HCT116 (cell line): ENCODE data around the gene EXOSC9. TPM values are rescaled to one million over a fixed set of nuclear protein-coding genes. Genes with fewer than 3 reads are reported as not detected.

Source experiments
- ATAC-seq: fragments of 200-7000 bp; cut with Tn5 transposase; 2 replicates; pipeline ENCODE4 v1.9.1; 2020; ENCODE audit warnings: mild to moderate bottlenecking, moderate library complexity
- BruUV-seq: library from RNA; stranded (reverse); fragments of 400-500 nt; replicated peaks from 2 replicates; lab custom pipeline; 2021; lab: Mats Ljungman, UMichigan
- CTCF ChIA-PET: fragments of 300-600 bp; sonication (Branson Sonifier 250); formaldehyde crosslinking; loops from one replicate; lab custom pipeline; 2021; ENCODE audit warnings: antibody characterized with exemption; lab: Charles Lee
- POLR2A ChIA-PET: fragments of 300-600, 350-600 bp; sonication (Branson Sonifier 250); formaldehyde crosslinking; loops from one replicate; lab custom pipeline; 2021; ENCODE audit warnings: antibody characterized with exemption; lab: Charles Lee
- RAD21 ChIA-PET, 2 experiments: fragments of 300-600 bp; sonication (Branson Sonifier 250); formaldehyde crosslinking; loops; one replicate each; lab custom pipeline; 2023; ENCODE audit warnings: low total read pairs in 2 of 2; ENCODE audit not compliant: uncharacterized antibody in 2 of 2, unreplicated experiment in 2 of 2, low non-redundant PET in 1 of 2; lab: Charles Lee
- DNase-seq: peaks from one replicate; pipeline ENCODE4 v3.0.0-alpha.2; 2010; ENCODE audit warnings: low read depth, low spot score
- H2AFZ ChIP-seq: fragments of 200-600 bp; shearing (Covaris generic), sonication (generic); 2 replicates; pipeline ENCODE4 v1.6.1; 2017; ENCODE audit warnings: low read depth, mixed run types, mixed read lengths, antibody characterized with exemption, low read length; ENCODE audit not compliant: poor library complexity, severe bottlenecking
- H3K27ac ChIP-seq: 2 replicates; pipeline ENCODE4 v1.5.1; 2012; ENCODE audit warnings: low read depth, low read length
- H3K27me3 ChIP-seq: fragments of 200-600 bp; sonication (generic); 2 replicates; pipeline ENCODE4 v1.6.1; 2016; ENCODE audit warnings: mixed run types, low read length, mixed read lengths; ENCODE audit not compliant: insufficient read depth
- H3K36me3 ChIP-seq, 2 experiments: fragments of 200-500 bp in 1 of 2; fragments of 200-600 bp in 1 of 2; sonication (Bioruptor generic) in 1 of 2; sonication (generic) in 1 of 2; 2 replicates each; pipeline versions ENCODE4 v1.5.1 to v1.6.1; 2014 to 2016; ENCODE audit warnings: low read length in 2 of 2, inconsistent platforms in 1 of 2, mixed read lengths in 1 of 2, mixed run types in 1 of 2; ENCODE audit not compliant: insufficient read depth in 2 of 2, control insufficient read depth in 1 of 2
- H3K4me1 ChIP-seq, 2 experiments: fragments of 200-600 bp in 1 of 2; sonication (generic) in 1 of 2; 2 replicates each; pipeline versions ENCODE4 v1.5.1 to v1.6.1; 2012 to 2017; ENCODE audit warnings: low read length in 2 of 2, inconsistent platforms in 1 of 2, mild to moderate bottlenecking in 1 of 2, mixed read lengths in 1 of 2, mixed run types in 1 of 2, moderate library complexity in 1 of 2; ENCODE audit not compliant: insufficient read depth in 2 of 2, control insufficient read depth in 1 of 2
- H3K4me2 ChIP-seq: fragments of 200-600 bp; sonication (generic); 2 replicates; pipeline ENCODE4 v1.6.1; 2017; ENCODE audit warnings: mixed run types, low read length, mixed read lengths
- H3K4me3 ChIP-seq, 2 experiments: fragments of 200-600 bp in 1 of 2; sonication (generic) in 1 of 2; replicated peaks in 1 of 2; 2 replicates each; pipeline ENCODE4 v1.5.1; 2011 to 2016; ENCODE audit warnings: low read length in 2 of 2, control low read depth in 1 of 2, low read depth in 1 of 2, mild to moderate bottlenecking in 1 of 2, mixed read lengths in 1 of 2, mixed run types in 1 of 2
- H3K79me2 ChIP-seq: fragments of 200-600 bp; sonication (generic); 2 replicates; pipeline ENCODE4 v1.6.1; 2017; ENCODE audit warnings: mild to moderate bottlenecking, mixed run types, low read length, moderate library complexity, mixed read lengths; ENCODE audit not compliant: insufficient read depth
- H3K9ac ChIP-seq: fragments of 200-600 bp; sonication (generic); 2 replicates; pipeline ENCODE4 v1.6.1; 2016; ENCODE audit warnings: low read length, mixed read lengths
- H3K9me2 ChIP-seq: fragments of 200-600 bp; sonication (generic), shearing (Covaris generic); 2 replicates; pipeline ENCODE4 v1.6.1; 2017; ENCODE audit warnings: mixed run types, mild to moderate bottlenecking, moderate library complexity; ENCODE audit not compliant: insufficient read depth
- H3K9me3 ChIP-seq, 2 experiments: fragments of 200-500 bp in 1 of 2; fragments of 200-600 bp in 1 of 2; sonication (Bioruptor generic) in 1 of 2; sonication (generic) in 1 of 2; 2 replicates each; pipeline ENCODE4 v1.6.1; 2014 to 2017; ENCODE audit warnings: low read length in 2 of 2, mixed read lengths in 2 of 2, inconsistent platforms in 1 of 2, low read depth in 1 of 2, mild to moderate bottlenecking in 1 of 2, mixed run types in 1 of 2, moderate library complexity in 1 of 2; ENCODE audit not compliant: control insufficient read depth in 1 of 2, insufficient read depth in 1 of 2
- H4K20me1 ChIP-seq: fragments of 200-600 bp; sonication (generic), shearing (Covaris generic); 2 replicates; pipeline ENCODE4 v1.6.1; 2017; ENCODE audit warnings: mixed run types, mild to moderate bottlenecking, moderate library complexity; ENCODE audit not compliant: insufficient read depth
- ATF3 ChIP-seq: IDR thresholded peaks from 2 replicates; pipeline ENCODE4 v1.6.1; 2012
- CBX3 ChIP-seq: IDR thresholded peaks from 2 replicates; pipeline ENCODE4 v1.6.1; 2012; ENCODE audit warnings: low read depth
- CEBPB ChIP-seq: IDR thresholded peaks from 2 replicates; pipeline ENCODE4 v1.6.1; 2012; ENCODE audit warnings: low read depth
- CTCF ChIP-seq, 3 experiments: fragments of 200-600 bp in 1 of 3; sonication (generic) in 1 of 3; IDR thresholded peaks in 2 of 3; conservative IDR thresholded peaks in 1 of 3; 2 replicates each; pipeline ENCODE4 v1.5.1; 2012 to 2017; ENCODE audit warnings: low read depth in 2 of 3, low read length in 2 of 3, antibody characterized with exemption in 1 of 3, borderline replicate concordance in 1 of 3, control low read depth in 1 of 3, mild to moderate bottlenecking in 1 of 3, mixed read lengths in 1 of 3, mixed run types in 1 of 3, moderate library complexity in 1 of 3; ENCODE audit not compliant: insufficient read depth in 1 of 3
- EZH2 ChIP-seq: fragments of 200-600 bp; sonication (generic); IDR thresholded peaks from 2 replicates; pipeline ENCODE4 v1.6.1; 2017; ENCODE audit warnings: antibody characterized with exemption, mixed run types
- FOSL1 ChIP-seq: IDR thresholded peaks from 2 replicates; pipeline ENCODE4 v1.6.1; 2012; ENCODE audit warnings: low read depth
- RAD21 ChIP-seq: IDR thresholded peaks from 2 replicates; pipeline ENCODE4 v1.6.1; 2012; ENCODE audit warnings: low read depth, mild to moderate bottlenecking
- REST ChIP-seq: IDR thresholded peaks from 2 replicates; pipeline ENCODE4 v1.6.1; 2012; ENCODE audit warnings: low read depth
- SP1 ChIP-seq: IDR thresholded peaks from 2 replicates; pipeline ENCODE4 v1.6.1; 2012; ENCODE audit warnings: low read depth
- SRF ChIP-seq: IDR thresholded peaks from 2 replicates; pipeline ENCODE4 v1.6.1; 2012; ENCODE audit warnings: low read depth
- ZBTB33 ChIP-seq: IDR thresholded peaks from 2 replicates; pipeline ENCODE4 v1.6.1; 2011; ENCODE audit warnings: mild to moderate bottlenecking, low read length, moderate library complexity; ENCODE audit not compliant: insufficient replicate concordance; ENCODE audit errors: extremely low read depth
- intact Hi-C: fragments of 100-400 bp; cut with micrococcal nuclease; formaldehyde crosslinking; loops from 2 replicates; pipeline ENCODE4 v1.10.0; 2022
- total RNA-seq: library from RNA; stranded (reverse); gene quantifications from one replicate; pipeline ENCODE4 v1.2.1, GENCODE V29; 2021; ENCODE audit not compliant: unreplicated experiment

Gene EXOSC9
- total RNA-seq, 1 experiment from 2014 or later, result 58.6 TPM

- Histone ChIP-seq H3K79me2 (no peaks in the 10 kb centered on the region), H4K20me1 (no peaks in the 10 kb centered on the region), H3K4me3 (no peak overlapping the region), H3K27ac (no peak overlapping the region), H3K36me3 (peaks cover 0 to 14% of the 10 kb centered on the region in 2 experiments; a peak in 3 of 4 replicates), H3K4me1 (no peaks in the 10 kb centered on the region), H3K4me2 (no peak overlapping the region), H2AFZ (no peak overlapping the region), H3K27me3 (no peaks in the 10 kb centered on the region), H3K9me2 (no peaks in the 10 kb centered on the region), H3K9me3 (no peaks in the 10 kb centered on the region), H3K9ac (no peak overlapping the region)
- ATAC-seq, result no peak
- no TSS peak for BruUV-seq
- no peak for DNase-seq
- TF ChIP-seq SP1 (no peak), SRF (no peak)
- intact Hi-C loops, result no loop called here
- POLR2A ChIA-PET, result no interaction called here
- RAD21 ChIA-PET, result no interaction called here
- CTCF ChIA-PET, result no interaction called here
Measured at GRCh38 chr4:121838136-121838535, 37.0 kb downstream of the EXOSC9 start.

GRCh38 chr4:121842862-121843261 lies 41.7 kb downstream of the EXOSC9 start:
- Histone ChIP-seq H3K9ac (no peak overlapping the region), H3K4me1 (no peaks in the 10 kb centered on the region), H3K9me2 (no peaks in the 10 kb centered on the region), H3K4me3 (no peak overlapping the region), H3K27ac (no peak overlapping the region), H2AFZ (no peak overlapping the region), H3K36me3 (peaks cover 7 to 10% of the 10 kb centered on the region in 2 experiments; a peak in 3 of 4 replicates), H3K79me2 (no peaks in the 10 kb centered on the region), H3K4me2 (no peak overlapping the region), H3K9me3 (no peaks in the 10 kb centered on the region), H3K27me3 (no peaks in the 10 kb centered on the region), H4K20me1 (no peaks in the 10 kb centered on the region)
- POLR2A ChIA-PET, result no interaction called here
- DNase-seq (no peak), ATAC-seq (no peak)
- TF ChIP-seq CBX3 (no peak), EZH2 (no peak), ZBTB33 (no peak), CTCF (IDR thresholded peaks at IDR 0.05 in 2 of 3, conservative IDR thresholded peaks at IDR 0.05 in 1 of 3; ENCODE audit: borderline replicate concordance in 1 of 3, insufficient read depth in 1 of 3, low read depth in 2 of 3, low read length in 2 of 3) (no peak), CEBPB (no peak), FOSL1 (no peak), RAD21 (no peak), ATF3 (no peak), REST (no peak)
- BruUV-seq, result no TSS peak
- intact Hi-C loops, result no loop called here
- RAD21 ChIA-PET, result no interaction called here
- CTCF ChIA-PET, result no interaction called here
